Gastrocnemius medialis (tissue), 4 donors: Measurements from ENCODE around the gene EEF1A2. TPM values are rescaled to one million over a fixed set of nuclear protein-coding genes. Genes with fewer than 3 reads are reported as not detected.
A peak's percentile ranks its signal among the peaks of the same experiment; 100 is the strongest.

Experiments
- ATAC-seq, 2 donors: fragments of 150-250 bp; one replicate each; pipeline ENCODE4 v1.9.1; 2016
- DNase-seq, 2 donors: peaks; one replicate each; pipeline ENCODE4 v3.0.0-alpha.2; 2019
- H3K27ac ChIP-seq, 4 donors: fragments of 200-600 bp; sonication (generic); 1 replicate in 1 of 4; 2 replicates in 3 of 4; pipeline ENCODE4 v1.5.1; 2016 to 2018; ENCODE audit warnings: mild to moderate bottlenecking in 2 of 4, moderate library complexity in 1 of 4
- H3K27me3 ChIP-seq, 3 donors: fragments of 200-600 bp; sonication (generic) in 2 of 3; 1 replicate in 1 of 3; 2 replicates in 2 of 3; pipeline versions ENCODE4 v1.5.1 to v1.6.0; 2016 to 2019; ENCODE audit warnings: mild to moderate bottlenecking in 1 of 3, moderate library complexity in 1 of 3
- H3K36me3 ChIP-seq, 2 donors: fragments of 200-600 bp; sonication (generic) in 1 of 2; one replicate each; pipeline ENCODE4 v1.5.1; 2017 to 2018
- H3K4me1 ChIP-seq, 2 donors: fragments of 200-600 bp; sonication (generic) in 1 of 2; one replicate each; pipeline ENCODE4 v1.5.1; 2016 to 2017; ENCODE audit warnings: mild to moderate bottlenecking in 2 of 2
- H3K4me3 ChIP-seq, 4 donors: fragments of 200-600 bp; sonication (generic) in 3 of 4; 1 replicate in 1 of 4; 2 replicates in 3 of 4; pipeline ENCODE4 v1.5.1; 2016 to 2019; ENCODE audit warnings: mild to moderate bottlenecking in 2 of 4
- H3K9me3 ChIP-seq, 3 donors: fragments of 200-600 bp; sonication (generic) in 2 of 3; 1 replicate in 1 of 3; 2 replicates in 2 of 3; pipeline ENCODE4 v1.5.1; 2016 to 2019
- CTCF ChIP-seq, 5 experiments: fragments of 450-650 bp in 3 of 5; fragments of 200-600 bp in 2 of 5; sonication (generic) in 2 of 5; IDR thresholded peaks in 4 of 5; conservative IDR thresholded peaks in 1 of 5; 1 replicate in 4 of 5; 2 replicates in 1 of 5; pipeline ENCODE4 v1.5.1; 2016 to 2019; ENCODE audit warnings: antibody characterized with exemption in 5 of 5, mild to moderate bottlenecking in 3 of 5, moderate library complexity in 3 of 5
- POLR2A ChIP-seq, 2 donors: fragments of 450-650 bp; IDR thresholded peaks; one replicate each; pipeline ENCODE4 v1.6.1; 2017; ENCODE audit warnings: antibody characterized with exemption in 2 of 2, mild to moderate bottlenecking in 2 of 2, moderate library complexity in 2 of 2
- in situ Hi-C, 4 donors: fragments of 200-750 bp; cut with MboI; loops; one replicate each; pipeline versions ENCODE4 v1.15.0 to v1.8.0; 2017; ENCODE audit warnings: low sequenced_read_pairs in 4 of 4
- intact Hi-C: fragments of 100-400 bp; cut with DNase I; formaldehyde crosslinking; loops from one replicate; pipeline ENCODE4 v1.15.1; 2023; ENCODE audit warnings: low total_unique reads
- total RNA-seq, 4 donors: library from RNA; depleted of rRNA; stranded (reverse); fragments of >200 nt; gene quantifications; one replicate each; pipeline versions ENCODE4 v1.1.0 to v1.2.3, GENCODE V29; 2016

Gene EEF1A2
- total RNA-seq, 4 donors from 2014 or later, result 1,736 to 2,603 (median 2,395) TPM

- H3K4me1 ChIP-seq, result peaks cover 13 to 32% of the 10 kb centered on the region in 2 donors
- no peak overlapping the region for H3K27ac ChIP-seq
- no peak for TF ChIP-seq CTCF (IDR thresholded peaks at IDR 0.05 in 4 of 5, conservative IDR thresholded peaks at IDR 0.05 in 1 of 5)
- TF ChIP-seq POLR2A (IDR thresholded peaks at IDR 0.05), result no peak
- intact Hi-C loops, result no loop called here
- no peaks in the 10 kb centered on the region for H3K27me3 ChIP-seq
- ATAC-seq, result no peak
- H3K36me3 ChIP-seq, result peaks cover 0 to 71% of the 10 kb centered on the region in 2 donors
- DNase-seq, result peak in 1 of 2 donors; percentile 2
- no peak overlapping the region for H3K4me3 ChIP-seq
- no peaks in the 10 kb centered on the region for H3K9me3 ChIP-seq
- in situ Hi-C loops, result no loop called here
These were observed 7.2 kb downstream of the EEF1A2 start for GRCh38 chr20:63491635-63492230.

- in situ Hi-C loops, result no loop called here
- peaks cover 0 to 71% of the 10 kb centered on the region in 2 donors for H3K36me3 ChIP-seq
These were observed 7.8 kb downstream of the EEF1A2 start for GRCh38 chr20:63491078-63491477.

GRCh38 chr20:63490416-63490815, 8.5 kb downstream of the EEF1A2 start:
- no peak overlapping the region for H3K4me3 ChIP-seq
- no peak overlapping the region for H3K27ac ChIP-seq
- H3K27me3 ChIP-seq, result no peaks in the 10 kb centered on the region
- intact Hi-C loops, result no loop called here
- in situ Hi-C loops, result no loop called here
- ATAC-seq, result no peak
- H3K36me3 ChIP-seq, result peaks cover 0 to 66% of the 10 kb centered on the region in 2 donors
- TF ChIP-seq CTCF (IDR thresholded peaks at IDR 0.05 in 4 of 5, conservative IDR thresholded peaks at IDR 0.05 in 1 of 5) (no peak), POLR2A (IDR thresholded peaks at IDR 0.05) (no peak)
- H3K9me3 ChIP-seq, result no peaks in the 10 kb centered on the region
- no peak for DNase-seq
- peaks cover under 1 to 18% of the 10 kb centered on the region in 2 donors for H3K4me1 ChIP-seq

More at GRCh38 chr20:63491078-63491477, 7.8 kb downstream of the EEF1A2 start:
- Histone ChIP-seq H3K27ac (no peak overlapping the region), H3K27me3 (no peaks in the 10 kb centered on the region), H3K9me3 (no peaks in the 10 kb centered on the region), H3K4me1 (peaks cover 8 to 25% of the 10 kb centered on the region in 2 donors), H3K4me3 (no peak overlapping the region)
- DNase-seq (peak in 1 of 2 donors; percentile 19), ATAC-seq (no peak)
- no peak for TF ChIP-seq CTCF (IDR thresholded peaks at IDR 0.05 in 4 of 5, conservative IDR thresholded peaks at IDR 0.05 in 1 of 5)
- TF ChIP-seq POLR2A (IDR thresholded peaks at IDR 0.05), result no peak
- intact Hi-C loops, result no loop called here

GRCh38 chr20:63488315-63489251, 10.3 kb downstream of the EEF1A2 start:
- no peaks in the 10 kb centered on the region for H3K9me3 ChIP-seq
- DNase-seq (no peak), ATAC-seq (no peak)
- intact Hi-C loops, result no loop called here
- peaks cover 0 to 48% of the 10 kb centered on the region in 2 donors for H3K36me3 ChIP-seq
- in situ Hi-C loops, result no loop called here
- H3K4me1 ChIP-seq, result peaks cover 0 to 5% of the 10 kb centered on the region in 2 donors
- peak overlapping the region in 2 of 4 donors; percentile 15 to 61 for H3K27ac ChIP-seq
- H3K27me3 ChIP-seq, result no peaks in the 10 kb centered on the region
- TF ChIP-seq CTCF (IDR thresholded peaks at IDR 0.05 in 4 of 5, conservative IDR thresholded peaks at IDR 0.05 in 1 of 5) (no peak), POLR2A (IDR thresholded peaks at IDR 0.05) (no peak)
- no peak overlapping the region for H3K4me3 ChIP-seq
